ENCODE results near the gene CELF5. TPM values are rescaled to one million over a fixed set of nuclear protein-coding genes. Genes with fewer than 3 reads are reported as not detected.
A peak's percentile ranks its signal among the peaks of the same experiment; 100 is the strongest.

Gene CELF5
- total RNA-seq, 2 experiments from 2014 or later: 0.20 to 0.56 TPM

GRCh38 chr19:3320853-3321252 lies 96.4 kb downstream of the CELF5 start:
- Mint-ChIP-seq H3K9me3 (no peaks in the 10 kb centered on the region), H3K27ac (no peak overlapping the region), H3K27me3 (peaks cover 10% of the 10 kb centered on the region), H3K4me3 (no peak overlapping the region), H3K36me3 (ENCODE audit: low read depth) (no peaks in the 10 kb centered on the region), H3K4me1 (ENCODE audit: low read depth) (no peaks in the 10 kb centered on the region)
- intact Hi-C loops (cut with micrococcal nuclease): loop anchor here (5.0 kb wide), 1 partner anchor 151 kb away; no protein-coding TSS in a partner anchor
- DNase-seq (no peak), ATAC-seq (no peak)
- TF ChIP-seq, protein P1, sequence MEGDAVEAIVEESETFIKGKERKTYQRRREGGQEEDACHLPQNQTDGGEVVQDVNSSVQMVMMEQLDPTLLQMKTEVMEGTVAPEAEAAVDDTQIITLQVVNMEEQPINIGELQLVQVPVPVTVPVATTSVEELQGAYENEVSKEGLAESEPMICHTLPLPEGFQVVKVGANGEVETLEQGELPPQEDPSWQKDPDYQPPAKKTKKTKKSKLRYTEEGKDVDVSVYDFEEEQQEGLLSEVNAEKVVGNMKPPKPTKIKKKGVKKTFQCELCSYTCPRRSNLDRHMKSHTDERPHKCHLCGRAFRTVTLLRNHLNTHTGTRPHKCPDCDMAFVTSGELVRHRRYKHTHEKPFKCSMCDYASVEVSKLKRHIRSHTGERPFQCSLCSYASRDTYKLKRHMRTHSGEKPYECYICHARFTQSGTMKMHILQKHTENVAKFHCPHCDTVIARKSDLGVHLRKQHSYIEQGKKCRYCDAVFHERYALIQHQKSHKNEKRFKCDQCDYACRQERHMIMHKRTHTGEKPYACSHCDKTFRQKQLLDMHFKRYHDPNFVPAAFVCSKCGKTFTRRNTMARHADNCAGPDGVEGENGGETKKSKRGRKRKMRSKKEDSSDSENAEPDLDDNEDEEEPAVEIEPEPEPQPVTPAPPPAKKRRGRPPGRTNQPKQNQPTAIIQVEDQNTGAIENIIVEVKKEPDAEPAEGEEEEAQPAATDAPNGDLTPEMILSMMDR (IDR thresholded peaks at IDR 0.05): no peak
- POLR2A ChIA-PET: no interaction called here
- CTCF ChIA-PET: no interaction called here

DNA sequence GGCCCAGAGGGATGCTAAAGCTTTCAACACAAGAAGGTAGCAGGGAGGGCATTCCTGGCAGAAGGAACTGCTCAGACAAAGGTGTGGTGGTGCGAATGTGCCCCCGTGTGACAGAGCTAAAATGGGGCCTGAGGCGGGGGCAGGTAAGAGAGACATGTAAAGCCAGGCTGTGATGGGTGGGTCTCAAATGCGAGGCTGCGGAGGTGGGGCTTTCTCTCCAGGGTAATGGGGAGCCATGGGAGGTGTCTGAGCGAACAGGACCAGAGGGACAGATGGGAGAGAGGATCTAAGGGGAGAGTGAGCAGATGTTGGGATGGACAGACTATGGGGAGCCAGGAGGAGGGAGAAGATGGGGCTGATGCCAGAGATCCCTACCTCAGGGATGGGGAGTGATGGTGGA lies 97.2 kb downstream of the CELF5 start:
- H3K9me3 Mint-ChIP-seq: no peaks in the 10 kb centered on the region
- no peak for DNase-seq
- intact Hi-C loops (cut with micrococcal nuclease): loop anchor here (5.0 kb wide), 1 partner anchor 151 kb away; no protein-coding TSS in a partner anchor
- H3K27me3 Mint-ChIP-seq: peaks cover 10% of the 10 kb centered on the region
- no peak overlapping the region for H3K27ac Mint-ChIP-seq
- ChIA-PET POLR2A (interaction anchor here (1.4 kb wide), 1 partner anchor 149 kb away, joined by 3 read pairs; no protein-coding TSS in a partner anchor), CTCF (interaction anchor here (1.2 kb wide), 1 partner anchor 17 kb away, joined by 4 read pairs; no protein-coding TSS in a partner anchor)
- TF ChIP-seq, protein P1 (IDR thresholded peaks at IDR 0.05): no peak
- no peaks in the 10 kb centered on the region for H3K4me1 Mint-ChIP-seq (ENCODE audit: low read depth)
- no peak overlapping the region for H3K4me3 Mint-ChIP-seq
- ATAC-seq: no peak
- no peaks in the 10 kb centered on the region for H3K36me3 Mint-ChIP-seq (ENCODE audit: low read depth)

GRCh38 chr19:3322199-3322978 lies 97.9 kb downstream of the CELF5 start:
- no peak overlapping the region for H3K4me3 Mint-ChIP-seq
- ATAC-seq (no peak), DNase-seq (no peak)
- TF ChIP-seq, protein P1 (IDR thresholded peaks at IDR 0.05): no peak
- intact Hi-C loops (cut with micrococcal nuclease): loop anchor here (5.0 kb wide), 1 partner anchor 150 kb away; no protein-coding TSS in a partner anchor
- no peak overlapping the region for H3K27ac Mint-ChIP-seq
- H3K4me1 Mint-ChIP-seq (ENCODE audit: low read depth): no peaks in the 10 kb centered on the region
- H3K9me3 Mint-ChIP-seq: no peaks in the 10 kb centered on the region
- H3K36me3 Mint-ChIP-seq (ENCODE audit: low read depth): no peaks in the 10 kb centered on the region
- POLR2A ChIA-PET: interaction anchor here (1.4 kb wide), 1 partner anchor 148 kb away, joined by 3 read pairs; no protein-coding TSS in a partner anchor
- H3K27me3 Mint-ChIP-seq: peaks cover 10% of the 10 kb centered on the region
- CTCF ChIA-PET: interaction anchor here (1.2 to 1.7 kb wide), 3 partner anchors 18 to 163 kb away, joined by 4 to 10 read pairs (median 10); no protein-coding TSS in a partner anchor

- no peaks in the 10 kb centered on the region for H3K36me3 Mint-ChIP-seq (ENCODE audit: low read depth)
- intact Hi-C loops (cut with micrococcal nuclease): loop anchor here (5.0 kb wide), 1 partner anchor 149 kb away; no protein-coding TSS in a partner anchor
- H3K27me3 Mint-ChIP-seq: peaks cover 10% of the 10 kb centered on the region
- no peaks in the 10 kb centered on the region for H3K9me3 Mint-ChIP-seq
- CTCF ChIA-PET: interaction anchor here (0.9 to 1.7 kb wide), 7 partner anchors 19 to 164 kb away, joined by 4 to 10 read pairs (median 7); no protein-coding TSS in a partner anchor
- DNase-seq (peak; percentile 10), ATAC-seq (no peak)
- H3K27ac Mint-ChIP-seq: no peak overlapping the region
- POLR2A ChIA-PET: interaction anchor here (0.7 kb wide), 1 partner anchor 482 kb away, joined by 3 read pairs; the partner anchor contains the start of gene ZNF555
- no peaks in the 10 kb centered on the region for H3K4me1 Mint-ChIP-seq (ENCODE audit: low read depth)
- TF ChIP-seq, protein P1 (IDR thresholded peaks at IDR 0.05): no peak
- H3K4me3 Mint-ChIP-seq: no peak overlapping the region
These were observed 98.6 kb downstream of the CELF5 start for GRCh38 chr19:3323026-3323425.

GRCh38 chr19:3323658-3324057 lies 99.2 kb downstream of the CELF5 start:
- intact Hi-C loops (cut with micrococcal nuclease): loop anchor here (5.0 kb wide), 1 partner anchor 149 kb away; no protein-coding TSS in a partner anchor
- no peak for DNase-seq
- H3K4me3 Mint-ChIP-seq: no peak overlapping the region
- no peaks in the 10 kb centered on the region for H3K36me3 Mint-ChIP-seq (ENCODE audit: low read depth)
- no peak for ATAC-seq
- no peaks in the 10 kb centered on the region for H3K9me3 Mint-ChIP-seq
- TF ChIP-seq, protein P1 (IDR thresholded peaks at IDR 0.05): no peak
- H3K4me1 Mint-ChIP-seq (ENCODE audit: low read depth): no peaks in the 10 kb centered on the region
- H3K27me3 Mint-ChIP-seq: peaks cover 10% of the 10 kb centered on the region
- CTCF ChIA-PET: interaction anchor here (0.9 to 1.7 kb wide), 7 partner anchors 20 to 163 kb away, joined by 4 to 10 read pairs (median 7); no protein-coding TSS in a partner anchor
- no peak overlapping the region for H3K27ac Mint-ChIP-seq
- POLR2A ChIA-PET: no interaction called here
